HEK293 (cell line): ENCODE results near the gene MYO9B.

ENCODE experiments used
- CTCF ChIA-PET: fragments of 350-600 bp; formaldehyde crosslinking; extraction: SDS; loops from one replicate; lab custom pipeline; 2021; ENCODE audit warnings: antibody characterized with exemption; lab: Yijun Ruan, JAX
- POLR2A ChIA-PET: fragments of 300-600 bp; formaldehyde crosslinking; extraction: SDS; loops from one replicate; lab custom pipeline; 2020; ENCODE audit warnings: antibody characterized with exemption, inconsistent platforms; lab: Yijun Ruan, JAX
- H3K27ac ChIP-seq: fragments of 200-500 bp; sonication (Bioruptor generic); 2 replicates; pipeline ENCODE4 v1.5.1; 2014; ENCODE audit warnings: low read depth, low read length, control low read depth, inconsistent platforms; ENCODE audit errors: extremely low read depth
- H3K36me3 ChIP-seq, 2 experiments: fragments of 200-500 bp in 1 of 2; sonication (Bioruptor generic) in 1 of 2; 1 replicate in 1 of 2; 2 replicates in 1 of 2; pipeline ENCODE4 v1.5.1; 2014 to 2017; ENCODE audit warnings: inconsistent platforms in 2 of 2, low read length in 2 of 2; ENCODE audit not compliant: control insufficient read depth in 2 of 2, insufficient read depth in 1 of 2
- H3K4me1 ChIP-seq: fragments of 200-500 bp; sonication (Bioruptor generic); 2 replicates; pipeline ENCODE4 v1.5.1; 2014; ENCODE audit warnings: mild to moderate bottlenecking, low read length, inconsistent platforms; ENCODE audit not compliant: control insufficient read depth, insufficient read depth
- H3K4me3 ChIP-seq: 2 replicates; pipeline ENCODE4 v1.5.1; 2011; ENCODE audit warnings: low read depth, mild to moderate bottlenecking, control low read depth, low read length, moderate library complexity
- H3K9me3 ChIP-seq: fragments of 200-500 bp; sonication (Bioruptor generic); 2 replicates; pipeline ENCODE4 v1.5.1; 2014; ENCODE audit warnings: low read depth, low read length, inconsistent platforms; ENCODE audit not compliant: control insufficient read depth, insufficient read depth
- BCL11B ChIP-seq: fragments of 450-650 bp; formaldehyde crosslinking; IDR thresholded peaks from 2 replicates; pipeline ENCODE4 v1.5.1; 2016; ENCODE audit warnings: low read depth, missing biosample characterization, missing genetic modification characterization
- GFI1B ChIP-seq: fragments of 450-650 bp; formaldehyde crosslinking; IDR thresholded peaks from 2 replicates; pipeline ENCODE4 v1.5.1; 2016; ENCODE audit warnings: missing biosample characterization, missing genetic modification characterization
- KLF10 ChIP-seq: fragments of 450-650 bp; IDR thresholded peaks from 2 replicates; pipeline ENCODE4 v1.5.1; 2018; ENCODE audit warnings: missing biosample characterization, mild to moderate bottlenecking, missing genetic modification characterization
- OSR2 ChIP-seq: fragments of 450-650 bp; formaldehyde crosslinking; IDR thresholded peaks from 2 replicates; pipeline ENCODE4 v1.5.1; 2016; ENCODE audit warnings: missing biosample characterization, missing genetic modification characterization
- OVOL3 ChIP-seq: fragments of 450-650 bp; formaldehyde crosslinking; IDR thresholded peaks from 2 replicates; pipeline ENCODE4 v1.5.1; 2016; ENCODE audit warnings: missing biosample characterization, missing genetic modification characterization
- SALL2 ChIP-seq: fragments of 450-650 bp; formaldehyde crosslinking; IDR thresholded peaks from 2 replicates; pipeline ENCODE4 v1.5.0; 2017; ENCODE audit warnings: missing biosample characterization, mild to moderate bottlenecking, missing genetic modification characterization, borderline replicate concordance
- ZBTB1 ChIP-seq: fragments of 450-650 bp; formaldehyde crosslinking; IDR thresholded peaks from 2 replicates; pipeline ENCODE4 v1.5.1; 2016; ENCODE audit warnings: missing biosample characterization, missing genetic modification characterization
- ZEB2 ChIP-seq: fragments of 450-650 bp; formaldehyde crosslinking; IDR thresholded peaks from 2 replicates; pipeline ENCODE4 v1.5.1; 2016; ENCODE audit warnings: missing biosample characterization, missing genetic modification characterization
- ZNF114 ChIP-seq: fragments of 450-650 bp; formaldehyde crosslinking; IDR thresholded peaks from 2 replicates; pipeline ENCODE4 v1.5.0; 2017; ENCODE audit warnings: missing biosample characterization, missing genetic modification characterization
- ZNF350 ChIP-seq: fragments of 450-650 bp; formaldehyde crosslinking; IDR thresholded peaks from 2 replicates; pipeline ENCODE4 v1.5.0; 2017; ENCODE audit warnings: missing biosample characterization, mild to moderate bottlenecking, missing genetic modification characterization
- ZNF354C ChIP-seq: fragments of 450-650 bp; formaldehyde crosslinking; IDR thresholded peaks from 2 replicates; pipeline ENCODE4 v1.5.1; 2016; ENCODE audit warnings: missing biosample characterization, missing genetic modification characterization, low read depth, borderline replicate concordance
- ZNF391 ChIP-seq: fragments of 450-650 bp; formaldehyde crosslinking; IDR thresholded peaks from 2 replicates; pipeline ENCODE4 v1.5.1; 2016; ENCODE audit warnings: low read depth, missing biosample characterization, missing genetic modification characterization, borderline replicate concordance
- ZNF501 ChIP-seq: fragments of 450-650 bp; formaldehyde crosslinking; IDR thresholded peaks from 2 replicates; pipeline ENCODE4 v1.5.1; 2016; ENCODE audit warnings: missing biosample characterization, missing genetic modification characterization
- ZNF623 ChIP-seq: fragments of 450-650 bp; formaldehyde crosslinking; IDR thresholded peaks from 2 replicates; pipeline ENCODE4 v1.5.1; 2016; ENCODE audit warnings: missing biosample characterization, missing genetic modification characterization
- ZNF768 ChIP-seq: fragments of 450-650 bp; formaldehyde crosslinking; IDR thresholded peaks from 2 replicates; pipeline ENCODE4 v1.5.1; 2018; ENCODE audit warnings: missing biosample characterization, mild to moderate bottlenecking, missing genetic modification characterization
- ZNF776 ChIP-seq: fragments of 450-650 bp; formaldehyde crosslinking; IDR thresholded peaks from 2 replicates; pipeline ENCODE4 v1.5.0; 2017; ENCODE audit warnings: missing biosample characterization, missing genetic modification characterization, borderline replicate concordance
- ZNF837 ChIP-seq: fragments of 450-650 bp; formaldehyde crosslinking; IDR thresholded peaks from 2 replicates; pipeline ENCODE4 v1.5.1; 2016; ENCODE audit warnings: missing biosample characterization, missing genetic modification characterization
- ZXDB ChIP-seq: fragments of 450-650 bp; formaldehyde crosslinking; IDR thresholded peaks from 2 replicates; pipeline ENCODE4 v1.5.1; 2016; ENCODE audit warnings: missing biosample characterization, missing genetic modification characterization
- TF ChIP-seq, protein P1 (sequence below): fragments of 450-650 bp; formaldehyde crosslinking; IDR thresholded peaks from 2 replicates; pipeline ENCODE4 v1.5.1; 2016; ENCODE audit warnings: missing biosample characterization, missing genetic modification characterization
- TF ChIP-seq, protein P2 (sequence below): fragments of 450-650 bp; formaldehyde crosslinking; IDR thresholded peaks from 2 replicates; pipeline ENCODE4 v1.5.1; 2016; ENCODE audit warnings: missing biosample characterization, missing genetic modification characterization
- TF ChIP-seq, protein P3 (sequence below): fragments of 450-650 bp; formaldehyde crosslinking; IDR thresholded peaks from 2 replicates; pipeline ENCODE4 v1.5.1; 2016; ENCODE audit warnings: missing biosample characterization, missing genetic modification characterization
- TF ChIP-seq, protein P4 (sequence below): fragments of 450-650 bp; formaldehyde crosslinking; IDR thresholded peaks from 2 replicates; pipeline ENCODE4 v1.5.1; 2016; ENCODE audit warnings: missing biosample characterization, missing genetic modification characterization, borderline replicate concordance

MYO9B gene

DNA sequence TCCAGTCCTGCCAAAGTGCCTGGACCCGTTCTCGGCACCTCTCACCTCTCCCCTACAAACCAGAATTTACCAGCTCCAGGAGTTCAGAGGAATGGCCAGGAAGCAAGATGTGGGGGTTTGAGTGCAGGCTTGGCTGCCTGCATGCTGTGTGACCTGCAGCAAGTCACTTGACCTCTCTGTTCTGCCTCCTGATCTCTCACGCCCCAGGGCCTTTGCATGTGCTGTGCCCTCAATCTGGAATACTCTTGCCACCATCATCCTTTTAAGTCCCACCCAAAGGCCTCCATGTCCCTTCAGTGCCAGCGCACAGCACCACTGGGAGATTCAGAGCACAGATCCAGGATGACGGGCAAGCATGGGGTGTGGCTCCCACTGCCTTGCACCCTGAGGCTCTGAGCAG, 43.4 kb downstream of the MYO9B start:
- H3K27ac ChIP-seq, result no peak overlapping the region
- H3K4me1 ChIP-seq, result no peaks in the 10 kb centered on the region
- CTCF ChIA-PET, result interaction anchor here (0.7 to 0.8 kb wide), 2 partner anchors 8 to 45 kb away, joined by 3 read pairs; no protein-coding TSS in a partner anchor
- H3K36me3 ChIP-seq, result no peaks in the 10 kb centered on the region
- POLR2A ChIA-PET, result no interaction called here
- no peaks in the 10 kb centered on the region for H3K9me3 ChIP-seq
- no peak for TF ChIP-seq ZEB2
- peak; percentile 96; the same call in 1 of the 2 replicates for TF ChIP-seq ZNF768 (tag by site-specific recombination)
- TF ChIP-seq ZNF623 (tag by site-specific recombination), result peak; percentile 97
- no peak overlapping the region for H3K4me3 ChIP-seq

DNA sequence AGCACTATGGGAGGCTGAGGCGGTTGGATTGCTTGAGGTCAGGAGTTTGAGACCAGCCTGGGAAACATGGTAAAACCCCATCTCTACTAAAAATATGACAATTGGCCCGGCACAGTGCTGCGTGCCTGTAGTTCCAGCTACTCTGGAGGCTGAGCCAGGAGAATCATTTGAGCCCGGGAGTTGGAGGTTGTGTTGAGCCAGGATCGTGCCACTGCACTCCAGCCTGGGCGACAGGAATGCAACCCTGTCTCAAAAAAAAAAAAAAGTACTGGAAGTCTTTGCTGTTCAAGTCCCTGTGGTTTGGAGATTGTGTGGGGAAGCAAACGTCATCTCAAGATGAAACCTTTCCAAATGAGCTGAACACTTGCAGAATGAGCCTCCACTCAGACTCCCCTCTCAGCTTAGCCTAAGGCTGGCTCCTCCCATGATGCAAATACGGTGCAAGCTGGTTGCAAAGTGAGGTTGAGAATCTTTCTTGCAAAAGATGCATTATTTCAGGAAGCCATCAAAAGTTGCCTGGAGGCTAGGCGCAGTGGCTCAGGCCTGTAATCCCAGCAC, 46.2 kb downstream of the MYO9B start:
- ChIA-PET CTCF (interaction anchor here (0.6 to 0.7 kb wide), 2 partner anchors 105 to 114 kb away, joined by 3 read pairs; no protein-coding TSS in a partner anchor), POLR2A (no interaction called here)
- no peak overlapping the region for H3K27ac ChIP-seq
- no peaks in the 10 kb centered on the region; a peak in 1 of 3 replicates for H3K36me3 ChIP-seq
- H3K4me3 ChIP-seq, result no peak overlapping the region
- no peaks in the 10 kb centered on the region for H3K4me1 ChIP-seq
- TF ChIP-seq OSR2 (tag by site-specific recombination), result no peak
- TF ChIP-seq, protein P1, sequence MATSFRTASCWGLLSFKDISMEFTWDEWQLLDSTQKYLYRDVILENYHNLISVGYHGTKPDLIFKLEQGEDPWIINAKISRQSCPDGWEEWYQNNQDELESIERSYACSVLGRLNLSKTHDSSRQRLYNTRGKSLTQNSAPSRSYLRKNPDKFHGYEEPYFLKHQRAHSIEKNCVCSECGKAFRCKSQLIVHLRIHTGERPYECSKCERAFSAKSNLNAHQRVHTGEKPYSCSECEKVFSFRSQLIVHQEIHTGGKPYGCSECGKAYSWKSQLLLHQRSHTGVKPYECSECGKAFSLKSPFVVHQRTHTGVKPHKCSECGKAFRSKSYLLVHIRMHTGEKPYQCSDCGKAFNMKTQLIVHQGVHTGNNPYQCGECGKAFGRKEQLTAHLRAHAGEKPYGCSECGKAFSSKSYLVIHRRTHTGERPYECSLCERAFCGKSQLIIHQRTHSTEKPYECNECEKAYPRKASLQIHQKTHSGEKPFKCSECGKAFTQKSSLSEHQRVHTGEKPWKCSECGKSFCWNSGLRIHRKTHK (tag by site-specific recombination), result no peak
- no peak for TF ChIP-seq OVOL3
- TF ChIP-seq, protein P2, sequence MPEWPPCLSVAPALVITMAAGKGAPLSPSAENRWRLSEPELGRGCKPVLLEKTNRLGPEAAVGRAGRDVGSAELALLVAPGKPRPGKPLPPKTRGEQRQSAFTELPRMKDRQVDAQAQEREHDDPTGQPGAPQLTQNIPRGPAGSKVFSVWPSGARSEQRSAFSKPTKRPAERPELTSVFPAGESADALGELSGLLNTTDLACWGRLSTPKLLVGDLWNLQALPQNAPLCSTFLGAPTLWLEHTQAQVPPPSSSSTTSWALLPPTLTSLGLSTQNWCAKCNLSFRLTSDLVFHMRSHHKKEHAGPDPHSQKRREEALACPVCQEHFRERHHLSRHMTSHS (tag by site-specific recombination), result no peak
- TF ChIP-seq KLF10 (tag by site-specific recombination), result no peak
- TF ChIP-seq ZNF354C (tag by site-specific recombination), result no peak
- no peak for TF ChIP-seq ZNF776 (tag by site-specific recombination)
- no peak for TF ChIP-seq ZNF501 (tag by site-specific recombination)
- no peak for TF ChIP-seq GFI1B (tag by site-specific recombination)
- TF ChIP-seq ZNF391 (tag by site-specific recombination), result no peak
- TF ChIP-seq, protein P3, sequence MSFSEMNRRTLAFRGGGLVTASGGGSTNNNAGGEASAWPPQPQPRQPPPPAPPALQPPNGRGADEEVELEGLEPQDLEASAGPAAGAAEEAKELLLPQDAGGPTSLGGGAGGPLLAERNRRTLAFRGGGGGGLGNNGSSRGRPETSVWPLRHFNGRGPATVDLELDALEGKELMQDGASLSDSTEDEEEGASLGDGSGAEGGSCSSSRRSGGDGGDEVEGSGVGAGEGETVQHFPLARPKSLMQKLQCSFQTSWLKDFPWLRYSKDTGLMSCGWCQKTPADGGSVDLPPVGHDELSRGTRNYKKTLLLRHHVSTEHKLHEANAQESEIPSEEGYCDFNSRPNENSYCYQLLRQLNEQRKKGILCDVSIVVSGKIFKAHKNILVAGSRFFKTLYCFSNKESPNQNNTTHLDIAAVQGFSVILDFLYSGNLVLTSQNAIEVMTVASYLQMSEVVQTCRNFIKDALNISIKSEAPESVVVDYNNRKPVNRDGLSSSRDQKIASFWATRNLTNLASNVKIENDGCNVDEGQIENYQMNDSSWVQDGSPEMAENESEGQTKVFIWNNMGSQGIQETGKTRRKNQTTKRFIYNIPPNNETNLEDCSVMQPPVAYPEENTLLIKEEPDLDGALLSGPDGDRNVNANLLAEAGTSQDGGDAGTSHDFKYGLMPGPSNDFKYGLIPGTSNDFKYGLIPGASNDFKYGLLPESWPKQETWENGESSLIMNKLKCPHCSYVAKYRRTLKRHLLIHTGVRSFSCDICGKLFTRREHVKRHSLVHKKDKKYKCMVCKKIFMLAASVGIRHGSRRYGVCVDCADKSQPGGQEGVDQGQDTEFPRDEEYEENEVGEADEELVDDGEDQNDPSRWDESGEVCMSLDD (tag by site-specific recombination), result no peak
- no peak for TF ChIP-seq ZNF837
- H3K9me3 ChIP-seq, result no peaks in the 10 kb centered on the region

DNA sequence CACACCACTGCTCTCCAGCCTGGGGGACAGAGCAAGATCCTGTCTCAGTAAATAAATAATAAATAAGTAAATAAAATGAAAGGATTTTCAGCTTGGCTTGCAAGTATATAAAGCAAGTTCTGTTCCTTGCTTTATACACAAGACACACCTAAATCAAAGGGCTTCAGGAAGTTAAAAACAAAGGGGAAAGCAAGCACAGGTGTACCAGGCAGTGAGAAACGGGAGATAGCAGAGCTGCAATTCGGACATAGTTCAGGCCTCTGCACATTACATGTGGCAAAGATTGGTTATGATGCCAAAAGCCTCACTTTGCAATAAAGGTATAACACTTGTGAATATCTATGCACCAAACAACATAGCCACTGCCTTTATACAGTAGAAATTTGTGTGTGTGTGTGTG, 47.5 kb downstream of the MYO9B start:
- Histone ChIP-seq H3K9me3 (no peaks in the 10 kb centered on the region), H3K36me3 (no peaks in the 10 kb centered on the region; a peak in 1 of 3 replicates), H3K27ac (no peak overlapping the region), H3K4me1 (no peaks in the 10 kb centered on the region), H3K4me3 (no peak overlapping the region)
- POLR2A ChIA-PET, result no interaction called here
- CTCF ChIA-PET, result no interaction called here
- TF ChIP-seq SALL2 (tag by site-specific recombination) (no peak), ZNF114 (tag by site-specific recombination) (no peak), ZBTB1 (tag by site-specific recombination) (no peak), ZNF350 (tag by site-specific recombination) (no peak), BCL11B (tag by site-specific recombination) (no peak), ZXDB (tag by site-specific recombination) (no peak)
- TF ChIP-seq, protein P4, sequence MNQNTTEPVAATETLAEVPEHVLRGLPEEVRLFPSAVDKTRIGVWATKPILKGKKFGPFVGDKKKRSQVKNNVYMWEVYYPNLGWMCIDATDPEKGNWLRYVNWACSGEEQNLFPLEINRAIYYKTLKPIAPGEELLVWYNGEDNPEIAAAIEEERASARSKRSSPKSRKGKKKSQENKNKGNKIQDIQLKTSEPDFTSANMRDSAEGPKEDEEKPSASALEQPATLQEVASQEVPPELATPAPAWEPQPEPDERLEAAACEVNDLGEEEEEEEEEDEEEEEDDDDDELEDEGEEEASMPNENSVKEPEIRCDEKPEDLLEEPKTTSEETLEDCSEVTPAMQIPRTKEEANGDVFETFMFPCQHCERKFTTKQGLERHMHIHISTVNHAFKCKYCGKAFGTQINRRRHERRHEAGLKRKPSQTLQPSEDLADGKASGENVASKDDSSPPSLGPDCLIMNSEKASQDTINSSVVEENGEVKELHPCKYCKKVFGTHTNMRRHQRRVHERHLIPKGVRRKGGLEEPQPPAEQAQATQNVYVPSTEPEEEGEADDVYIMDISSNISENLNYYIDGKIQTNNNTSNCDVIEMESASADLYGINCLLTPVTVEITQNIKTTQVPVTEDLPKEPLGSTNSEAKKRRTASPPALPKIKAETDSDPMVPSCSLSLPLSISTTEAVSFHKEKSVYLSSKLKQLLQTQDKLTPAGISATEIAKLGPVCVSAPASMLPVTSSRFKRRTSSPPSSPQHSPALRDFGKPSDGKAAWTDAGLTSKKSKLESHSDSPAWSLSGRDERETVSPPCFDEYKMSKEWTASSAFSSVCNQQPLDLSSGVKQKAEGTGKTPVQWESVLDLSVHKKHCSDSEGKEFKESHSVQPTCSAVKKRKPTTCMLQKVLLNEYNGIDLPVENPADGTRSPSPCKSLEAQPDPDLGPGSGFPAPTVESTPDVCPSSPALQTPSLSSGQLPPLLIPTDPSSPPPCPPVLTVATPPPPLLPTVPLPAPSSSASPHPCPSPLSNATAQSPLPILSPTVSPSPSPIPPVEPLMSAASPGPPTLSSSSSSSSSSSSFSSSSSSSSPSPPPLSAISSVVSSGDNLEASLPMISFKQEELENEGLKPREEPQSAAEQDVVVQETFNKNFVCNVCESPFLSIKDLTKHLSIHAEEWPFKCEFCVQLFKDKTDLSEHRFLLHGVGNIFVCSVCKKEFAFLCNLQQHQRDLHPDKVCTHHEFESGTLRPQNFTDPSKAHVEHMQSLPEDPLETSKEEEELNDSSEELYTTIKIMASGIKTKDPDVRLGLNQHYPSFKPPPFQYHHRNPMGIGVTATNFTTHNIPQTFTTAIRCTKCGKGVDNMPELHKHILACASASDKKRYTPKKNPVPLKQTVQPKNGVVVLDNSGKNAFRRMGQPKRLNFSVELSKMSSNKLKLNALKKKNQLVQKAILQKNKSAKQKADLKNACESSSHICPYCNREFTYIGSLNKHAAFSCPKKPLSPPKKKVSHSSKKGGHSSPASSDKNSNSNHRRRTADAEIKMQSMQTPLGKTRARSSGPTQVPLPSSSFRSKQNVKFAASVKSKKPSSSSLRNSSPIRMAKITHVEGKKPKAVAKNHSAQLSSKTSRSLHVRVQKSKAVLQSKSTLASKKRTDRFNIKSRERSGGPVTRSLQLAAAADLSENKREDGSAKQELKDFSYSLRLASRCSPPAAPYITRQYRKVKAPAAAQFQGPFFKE, result no peak
